Smooth muscle cell (in vitro differentiated cells): Measurements from ENCODE around the gene BACH1. TPM values are rescaled to one million over a fixed set of nuclear protein-coding genes. Genes with fewer than 3 reads are reported as not detected.
A peak's percentile ranks its signal among the peaks of the same experiment; 100 is the strongest.

ENCODE experiments used
- DNase-seq: peaks from one replicate; lab custom pipeline; 2025; ENCODE audit not compliant: unreplicated experiment; lab: John Stamatoyannopoulos, UW
- H2AFZ ChIP-seq: fragments of 200-600 bp; sonication (generic); 2 replicates; pipeline ENCODE4 v1.6.0; 2016; ENCODE audit warnings: antibody characterized with exemption, low read depth, mild to moderate bottlenecking
- H3F3A ChIP-seq: fragments of 200-600 bp; sonication (generic); 2 replicates; pipeline ENCODE4 v1.6.0; 2017; ENCODE audit warnings: antibody characterized with exemption, low read depth
- H3K27ac ChIP-seq: fragments of 200-600 bp; sonication (generic); 2 replicates; pipeline ENCODE4 v1.5.1; 2016; ENCODE audit warnings: low read depth, mild to moderate bottlenecking
- H3K27me3 ChIP-seq: fragments of 200-600 bp; sonication (generic); 2 replicates; pipeline ENCODE4 v1.6.1; 2016; ENCODE audit warnings: low read depth, mild to moderate bottlenecking
- H3K36me3 ChIP-seq: fragments of 200-600 bp; sonication (generic); 2 replicates; pipeline ENCODE4 v1.5.1; 2016; ENCODE audit warnings: low read depth
- H3K4me1 ChIP-seq: fragments of 200-600 bp; sonication (generic); 2 replicates; pipeline ENCODE4 v1.5.1; 2016; ENCODE audit warnings: low read depth
- H3K4me2 ChIP-seq: fragments of 200-600 bp; sonication (generic); 2 replicates; pipeline ENCODE4 v1.6.0; 2016; ENCODE audit warnings: mild to moderate bottlenecking
- H3K4me3 ChIP-seq: fragments of 200-600 bp; sonication (generic); 2 replicates; pipeline ENCODE4 v1.5.1; 2016; ENCODE audit warnings: mild to moderate bottlenecking
- H3K79me2 ChIP-seq: fragments of 200-600 bp; sonication (generic); 2 replicates; pipeline ENCODE4 v1.6.0; 2016; ENCODE audit warnings: low read depth, mild to moderate bottlenecking
- H3K9ac ChIP-seq: fragments of 200-600 bp; sonication (generic); 2 replicates; pipeline ENCODE4 v1.6.0; 2016; ENCODE audit warnings: low read depth
- H3K9me3 ChIP-seq: fragments of 200-600 bp; sonication (generic); replicated peaks from 2 replicates; pipeline ENCODE4 v1.5.1; 2016; ENCODE audit warnings: low read depth
- H4K20me1 ChIP-seq: fragments of 200-600 bp; sonication (generic); 2 replicates; pipeline ENCODE4 v1.6.0; 2016; ENCODE audit warnings: low read depth
- CTCF ChIP-seq: fragments of 200-600 bp; sonication (generic); IDR thresholded peaks from 2 replicates; pipeline ENCODE4 v1.5.1; 2017; ENCODE audit warnings: borderline replicate concordance, mild to moderate bottlenecking, antibody characterized with exemption; ENCODE audit not compliant: insufficient read depth, poor library complexity, severe bottlenecking
- WGBS: methylation state at CpG from one replicate; pipeline ENCODE4 v1.1.7; 2016; ENCODE audit warnings: low lambda C conversion rate; 5-methylcytosine and 5-hydroxymethylcytosine counted together
- polyA plus RNA-seq: library from polyadenylated mRNA; unstranded; fragments of >200 nt; fragmentation: Nextera tagmentation; extraction: Ambion mirVana; gene quantifications from 2 replicates; pipeline ENCODE4 v1.2.1, GENCODE V29; 2016
- total RNA-seq: library from RNA; depleted of rRNA; stranded (reverse); fragments of >200 nt; gene quantifications from 2 replicates; pipeline ENCODE4 v1.2.3, GENCODE V29; 2014

Gene BACH1
- total and polyA plus RNA-seq, 2 experiments from 2014 or later: 29.5 to 103 TPM

GRCh38 chr21:29340228-29340627 lies 41.5 kb downstream of the BACH1 start:
- H3K4me1 ChIP-seq: peaks cover 27% of the 10 kb centered on the region
- no peak overlapping the region for H3K9ac ChIP-seq
- peaks cover 50% of the 10 kb centered on the region for H4K20me1 ChIP-seq
- peaks cover under 1% of the 10 kb centered on the region for H3K36me3 ChIP-seq
- H3K4me2 ChIP-seq: no peak overlapping the region
- peak overlapping the region; percentile 47 for H3K27ac ChIP-seq
- TF ChIP-seq CTCF: no peak
- no peak overlapping the region for H2AFZ ChIP-seq
- peaks cover 8% of the 10 kb centered on the region for H3F3A ChIP-seq
- H3K27me3 ChIP-seq: no peaks in the 10 kb centered on the region
- no peak for DNase-seq
- H3K79me2 ChIP-seq: peaks cover 47% of the 10 kb centered on the region
- H3K9me3 ChIP-seq: no peaks in the 10 kb centered on the region
- no peak overlapping the region for H3K4me3 ChIP-seq

GRCh38 chr21:29342363-29342957 lies 43.7 kb downstream of the BACH1 start:
- peaks cover 19% of the 10 kb centered on the region for H3K4me1 ChIP-seq
- WGBS: 40% methylated on average over 9 of the region's 9 CpGs
- H3K27me3 ChIP-seq: no peaks in the 10 kb centered on the region
- no peak for DNase-seq
- peaks cover 8% of the 10 kb centered on the region for H3F3A ChIP-seq
- H3K9me3 ChIP-seq: no peaks in the 10 kb centered on the region
- peak overlapping the region; percentile 79 for H3K4me2 ChIP-seq
- H3K4me3 ChIP-seq: no peak overlapping the region
- H2AFZ ChIP-seq: no peak overlapping the region
- peak overlapping the region; percentile 90 for H3K27ac ChIP-seq
- peaks cover 27% of the 10 kb centered on the region for H4K20me1 ChIP-seq
- H3K79me2 ChIP-seq: peaks cover 41% of the 10 kb centered on the region
- TF ChIP-seq CTCF: no peak
- H3K9ac ChIP-seq: peak overlapping the region; percentile 66
- peaks cover 5% of the 10 kb centered on the region for H3K36me3 ChIP-seq

GRCh38 chr21:29343519-29343918 lies 44.8 kb downstream of the BACH1 start:
- WGBS: 34% methylated on average over 4 of the region's 4 CpGs
- Histone ChIP-seq H3K9me3 (no peaks in the 10 kb centered on the region), H4K20me1 (peaks cover 18% of the 10 kb centered on the region), H3K4me3 (no peak overlapping the region), H3F3A (peaks cover 8% of the 10 kb centered on the region), H3K36me3 (peaks cover 5% of the 10 kb centered on the region), H3K4me2 (peak overlapping the region; percentile 79), H2AFZ (no peak overlapping the region), H3K27ac (peak overlapping the region; percentile 90), H3K4me1 (peaks cover 19% of the 10 kb centered on the region), H3K9ac (peak overlapping the region; percentile 61), H3K27me3 (no peaks in the 10 kb centered on the region), H3K79me2 (peaks cover 33% of the 10 kb centered on the region)
- no peak for DNase-seq
- no peak for TF ChIP-seq CTCF

- no peak for TF ChIP-seq CTCF
- peaks cover 5% of the 10 kb centered on the region for H3K36me3 ChIP-seq
- H4K20me1 ChIP-seq: peaks cover 10% of the 10 kb centered on the region
- H3K9ac ChIP-seq: no peak overlapping the region
- no peaks in the 10 kb centered on the region for H3K9me3 ChIP-seq
- no peak overlapping the region for H3K4me3 ChIP-seq
- 97% methylated on average over 3 of the region's 3 CpGs for WGBS
- H3K27me3 ChIP-seq: no peaks in the 10 kb centered on the region
- peaks cover 18% of the 10 kb centered on the region for H3K79me2 ChIP-seq
- no peak overlapping the region for H2AFZ ChIP-seq
- no peak for DNase-seq
- no peak overlapping the region for H3K4me2 ChIP-seq
- H3F3A ChIP-seq: peaks cover 20% of the 10 kb centered on the region
- no peak overlapping the region for H3K27ac ChIP-seq
- peaks cover 19% of the 10 kb centered on the region for H3K4me1 ChIP-seq
Observed at GRCh38 chr21:29346281-29346680, 47.6 kb downstream of the BACH1 start.
